ENCODE data around the gene LRMDA. TPM values are rescaled to one million over a fixed set of nuclear protein-coding genes. Genes with fewer than 3 reads are reported as not detected.

The LRMDA gene
- total RNA-seq, 1 experiment from 2014 or later: 4.8 TPM

DNA sequence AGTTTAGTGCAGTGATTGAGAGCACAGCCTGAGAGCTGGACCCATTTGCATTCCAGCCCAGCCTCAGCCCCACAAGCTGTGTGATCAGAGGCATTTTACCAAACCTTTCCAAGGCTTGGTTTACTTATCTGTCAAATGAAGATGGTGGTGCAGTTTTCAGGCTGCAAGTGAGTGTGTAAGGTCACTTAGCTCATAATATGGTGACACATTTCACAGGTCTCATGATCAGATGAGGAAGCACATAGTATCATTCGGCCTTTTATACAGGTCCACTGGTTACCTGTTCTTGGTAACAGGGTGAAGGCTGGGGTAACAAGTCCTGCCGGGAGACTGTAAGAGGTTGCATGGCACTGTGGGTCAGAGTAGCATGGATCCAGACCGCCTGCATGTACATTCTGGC, 371.7 kb downstream of the LRMDA start:
- 0 out of 2 replicates have a peak, but pooled peaks cover 12% of the 10 kb centered on the region for H3K27me3 ChIP-seq (ENCODE audit: insufficient read depth, low read length)
- no peaks in the 10 kb centered on the region for H4K20me1 ChIP-seq (ENCODE audit: insufficient read depth)
- H3K9ac ChIP-seq (ENCODE audit: low read length): no peak overlapping the region
- no peaks in the 10 kb centered on the region for H3K36me3 ChIP-seq (ENCODE audit: control insufficient read depth in 1 of 2, insufficient read depth in 2 of 2, low read length in 2 of 2)
- no peak overlapping the region for H3K4me2 ChIP-seq (ENCODE audit: low read length)
- H3K9me2 ChIP-seq (ENCODE audit: insufficient read depth): no peaks in the 10 kb centered on the region
- no TSS peak for BruUV-seq (replicated peaks)
- RAD21 ChIA-PET (ENCODE audit: low non-redundant PET in 1 of 2, low total read pairs in 2 of 2, uncharacterized antibody in 2 of 2, unreplicated experiment in 2 of 2): no interaction called here
- DNase-seq (ENCODE audit: low read depth, low spot score): no peak
- no peak for TF ChIP-seq POLR2A (IDR thresholded peaks at IDR 0.05; ENCODE audit: borderline replicate concordance, extremely low read depth, insufficient read depth, insufficient read length)
- no peak for TF ChIP-seq SIN3A (IDR thresholded peaks at IDR 0.05; ENCODE audit: low read depth)
- TF ChIP-seq, protein P1, sequence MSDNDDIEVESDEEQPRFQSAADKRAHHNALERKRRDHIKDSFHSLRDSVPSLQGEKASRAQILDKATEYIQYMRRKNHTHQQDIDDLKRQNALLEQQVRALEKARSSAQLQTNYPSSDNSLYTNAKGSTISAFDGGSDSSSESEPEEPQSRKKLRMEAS (IDR thresholded peaks at IDR 0.05): no peak
- TF ChIP-seq JUND (IDR thresholded peaks at IDR 0.05): no peak
- TF ChIP-seq, protein P2, sequence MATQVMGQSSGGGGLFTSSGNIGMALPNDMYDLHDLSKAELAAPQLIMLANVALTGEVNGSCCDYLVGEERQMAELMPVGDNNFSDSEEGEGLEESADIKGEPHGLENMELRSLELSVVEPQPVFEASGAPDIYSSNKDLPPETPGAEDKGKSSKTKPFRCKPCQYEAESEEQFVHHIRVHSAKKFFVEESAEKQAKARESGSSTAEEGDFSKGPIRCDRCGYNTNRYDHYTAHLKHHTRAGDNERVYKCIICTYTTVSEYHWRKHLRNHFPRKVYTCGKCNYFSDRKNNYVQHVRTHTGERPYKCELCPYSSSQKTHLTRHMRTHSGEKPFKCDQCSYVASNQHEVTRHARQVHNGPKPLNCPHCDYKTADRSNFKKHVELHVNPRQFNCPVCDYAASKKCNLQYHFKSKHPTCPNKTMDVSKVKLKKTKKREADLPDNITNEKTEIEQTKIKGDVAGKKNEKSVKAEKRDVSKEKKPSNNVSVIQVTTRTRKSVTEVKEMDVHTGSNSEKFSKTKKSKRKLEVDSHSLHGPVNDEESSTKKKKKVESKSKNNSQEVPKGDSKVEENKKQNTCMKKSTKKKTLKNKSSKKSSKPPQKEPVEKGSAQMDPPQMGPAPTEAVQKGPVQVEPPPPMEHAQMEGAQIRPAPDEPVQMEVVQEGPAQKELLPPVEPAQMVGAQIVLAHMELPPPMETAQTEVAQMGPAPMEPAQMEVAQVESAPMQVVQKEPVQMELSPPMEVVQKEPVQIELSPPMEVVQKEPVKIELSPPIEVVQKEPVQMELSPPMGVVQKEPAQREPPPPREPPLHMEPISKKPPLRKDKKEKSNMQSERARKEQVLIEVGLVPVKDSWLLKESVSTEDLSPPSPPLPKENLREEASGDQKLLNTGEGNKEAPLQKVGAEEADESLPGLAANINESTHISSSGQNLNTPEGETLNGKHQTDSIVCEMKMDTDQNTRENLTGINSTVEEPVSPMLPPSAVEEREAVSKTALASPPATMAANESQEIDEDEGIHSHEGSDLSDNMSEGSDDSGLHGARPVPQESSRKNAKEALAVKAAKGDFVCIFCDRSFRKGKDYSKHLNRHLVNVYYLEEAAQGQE (IDR thresholded peaks at IDR 0.05; ENCODE audit: low read depth): no peak
- no peak for TF ChIP-seq YY1 (IDR thresholded peaks at IDR 0.05; ENCODE audit: extremely low read depth, insufficient replicate concordance, low read depth, low read length)
- no peak for TF ChIP-seq POLR2AphosphoS5 (IDR thresholded peaks at IDR 0.05; ENCODE audit: low read depth, low read length)
- no peak overlapping the region for H3K27ac ChIP-seq (ENCODE audit: low read depth, low read length)
- H2AFZ ChIP-seq (ENCODE audit: low read depth, low read length, poor library complexity, severe bottlenecking): no peak overlapping the region
- H3K4me3 ChIP-seq (replicated peaks in 1 of 2; ENCODE audit: low read depth in 1 of 2, low read length in 2 of 2): no peak overlapping the region
- H3K9me3 ChIP-seq (ENCODE audit: control insufficient read depth in 1 of 2, insufficient read depth in 1 of 2, low read depth in 1 of 2, low read length in 2 of 2): no peaks in the 10 kb centered on the region
- intact Hi-C loops (cut with micrococcal nuclease): no loop called here
- CTCF ChIA-PET: no interaction called here
- H3K79me2 ChIP-seq (ENCODE audit: insufficient read depth, low read length): no peaks in the 10 kb centered on the region
- POLR2A ChIA-PET: no interaction called here
- ATAC-seq: no peak
- H3K4me1 ChIP-seq (ENCODE audit: control insufficient read depth in 1 of 2, insufficient read depth in 2 of 2, low read length in 2 of 2): no peaks in the 10 kb centered on the region

Measured in HCT116 (cell line).